Kidney (tissue), 14 donors: ENCODE data around the gene LMCD1. TPM values are rescaled to one million over a fixed set of nuclear protein-coding genes. Genes with fewer than 3 reads are reported as not detected.

Experiments used
- DNase-seq, 5 donors: peaks; one replicate each; pipeline ENCODE4 v3.0.0-alpha.2; 2013 to 2020
- FAIRE-seq: peaks from 2 replicates; lab custom pipeline; 2012; peaks lifted over from hg19 to GRCh38; lab: Jason Lieb, UNC
- H3K27ac ChIP-seq, 2 donors: one replicate each; pipeline ENCODE4 v1.7.0; 2013; ENCODE audit warnings: low read depth in 2 of 2, low read length in 2 of 2, inconsistent platforms in 1 of 2
- H3K27me3 ChIP-seq: one replicate; pipeline ENCODE4 v1.7.1; 2013; ENCODE audit warnings: low read length, inconsistent platforms; ENCODE audit not compliant: control insufficient read depth, insufficient read depth
- H3K36me3 ChIP-seq, 3 donors: one replicate each; pipeline versions ENCODE4 v1.7.0 to v1.7.1; 2013; ENCODE audit warnings: low read length in 3 of 3, control low read depth in 1 of 3, inconsistent platforms in 1 of 3; ENCODE audit not compliant: insufficient read depth in 3 of 3, control insufficient read depth in 2 of 3
- H3K4me1 ChIP-seq, 3 donors: one replicate each; pipeline versions ENCODE4 v1.7.0 to v1.7.1; 2013; ENCODE audit warnings: low read length in 3 of 3, inconsistent platforms in 1 of 3, low read depth in 1 of 3; ENCODE audit not compliant: control insufficient read depth in 2 of 3, insufficient read depth in 2 of 3
- H3K4me3 ChIP-seq, 3 donors: one replicate each; pipeline versions ENCODE4 v1.7.0 to v1.8.1; 2013; ENCODE audit warnings: low read length in 3 of 3, control low read depth in 1 of 3, inconsistent platforms in 1 of 3
- H3K9ac ChIP-seq, 3 donors: one replicate each; pipeline versions ENCODE4 v1.7.0 to v1.7.1; 2013; ENCODE audit warnings: low read length in 3 of 3, control low read depth in 1 of 3, inconsistent platforms in 1 of 3
- H3K9me3 ChIP-seq, 3 donors: one replicate each; pipeline versions ENCODE4 v1.7.0 to v1.7.1; 2013; ENCODE audit warnings: low read length in 3 of 3, control low read depth in 1 of 3, inconsistent platforms in 1 of 3; ENCODE audit not compliant: control insufficient read depth in 2 of 3, insufficient read depth in 1 of 3
- CTCF ChIP-seq: IDR thresholded peaks from 3 replicates; pipeline ENCODE4 v1.5.1; 2012; ENCODE audit warnings: mild to moderate bottlenecking, moderate library complexity, borderline replicate concordance; ENCODE audit not compliant: insufficient read depth; ENCODE audit errors: extremely low read depth
- intact Hi-C: fragments of 100-400 bp; cut with DNase I; formaldehyde crosslinking; loops from one replicate; pipeline ENCODE4 v1.11.1; 2022
- polyA plus RNA-seq: library from polyadenylated mRNA; stranded (reverse); fragments of 350-450 nt; fragmentation: Illumina TruSeq; extraction: RNeasy Lipid Tissue Mini Kit (QIAGEN cat#74804); gene quantifications from one replicate; pipeline ENCODE4 v1.2.3, GENCODE V29; 2014; ENCODE audit warnings: low read depth, low replicate concordance; ENCODE audit not compliant: insufficient read depth
- total RNA-seq: library from RNA; stranded (reverse); fragmentation: NEBNext Ultra II Directional; extraction: Animal tissue kit (Norgen Biotek cat#: 25700); gene quantifications from one replicate; pipeline ENCODE4 v1.2.1, GENCODE V29; 2021
- donor health status: control.
- donor health status: control.
- donor health status: control.
- donor health status: control.
- donor health status: control.
- donor health status: DM: yes; HTN: yes; CAD: no.
- donor health status: Normal renal cell carcinoma (clear cell type).

Gene LMCD1
- total and polyA plus RNA-seq, 2 donors from 2014 or later, result 24.3 to 65.4 TPM

- Histone ChIP-seq H3K4me1 (peaks cover 0 to 4% (median 0%) of the 10 kb centered on the region in 3 donors), H3K4me3 (no peak overlapping the region), H3K36me3 (no peaks in the 10 kb centered on the region), H3K27me3 (no peaks in the 10 kb centered on the region), H3K9ac (no peak overlapping the region), H3K9me3 (no peaks in the 10 kb centered on the region), H3K27ac (no peak overlapping the region)
- DNase-seq (no peak), FAIRE-seq (no peak)
- no peak for TF ChIP-seq CTCF
- intact Hi-C loops, result no loop called here
Measured at GRCh38 chr3:8472549-8472948, 29.1 kb upstream of the LMCD1 start.

GRCh38 chr3:8473029-8473428 is 28.6 kb upstream of the LMCD1 start:
- intact Hi-C loops, result no loop called here
- DNase-seq (no peak), FAIRE-seq (no peak)
- Histone ChIP-seq H3K9me3 (no peaks in the 10 kb centered on the region), H3K27ac (no peak overlapping the region), H3K9ac (no peak overlapping the region), H3K27me3 (no peaks in the 10 kb centered on the region), H3K36me3 (no peaks in the 10 kb centered on the region), H3K4me3 (no peak overlapping the region), H3K4me1 (peaks cover 0 to 4% (median 0%) of the 10 kb centered on the region in 3 donors)
- no peak for TF ChIP-seq CTCF

- no peak for TF ChIP-seq CTCF
- DNase-seq, result no peak
- Histone ChIP-seq H3K36me3 (no peaks in the 10 kb centered on the region), H3K4me1 (peaks cover 0 to 4% (median 0%) of the 10 kb centered on the region in 3 donors), H3K9ac (no peak overlapping the region), H3K27ac (no peak overlapping the region), H3K27me3 (no peaks in the 10 kb centered on the region), H3K9me3 (no peaks in the 10 kb centered on the region), H3K4me3 (no peak overlapping the region)
- intact Hi-C loops, result no loop called here
- no peak for FAIRE-seq
Measured at GRCh38 chr3:8473990-8474389, 27.6 kb upstream of the LMCD1 start.

GRCh38 chr3:8474991-8475390 is 26.6 kb upstream of the LMCD1 start:
- intact Hi-C loops, result no loop called here
- no peak for DNase-seq
- H3K27ac ChIP-seq, result no peak overlapping the region
- no peak for TF ChIP-seq CTCF
- H3K4me3 ChIP-seq, result no peak overlapping the region
- no peaks in the 10 kb centered on the region for H3K36me3 ChIP-seq
- no peaks in the 10 kb centered on the region for H3K9me3 ChIP-seq
- no peaks in the 10 kb centered on the region for H3K27me3 ChIP-seq
- peaks cover 0 to 4% (median 0%) of the 10 kb centered on the region in 3 donors for H3K4me1 ChIP-seq
- no peak overlapping the region for H3K9ac ChIP-seq
- no peak for FAIRE-seq
